ENCODE results near the gene GNLY. TPM values are rescaled to one million over a fixed set of nuclear protein-coding genes. Genes with fewer than 3 reads are reported as not detected.

Gene GNLY
- total RNA-seq, 1 experiment from 2014 or later: not detected

GRCh38 chr2:85746321-85747004 lies 52.3 kb downstream of the GNLY start:
- H3K36me3 ChIP-seq (ENCODE audit: control insufficient read depth, insufficient read depth, low read length): no peaks in the 10 kb centered on the region
- H3K4me3 Mint-ChIP-seq (ENCODE audit: unreplicated experiment): no peak overlapping the region
- intact Hi-C loops (cut with micrococcal nuclease; ENCODE audit: unreplicated experiment): no loop called here
- H3K4me3 ChIP-seq (ENCODE audit: low read depth, low read length): no peak overlapping the region
- peaks cover 8% of the 10 kb centered on the region for H3K27me3 ChIP-seq (replicated peaks; ENCODE audit: control insufficient read depth, insufficient read depth, low read length)
- H3K4me1 ChIP-seq: no peaks in the 10 kb centered on the region
- H3K27me3 Mint-ChIP-seq (ENCODE audit: insufficient read depth, unreplicated experiment): peaks cover 21% of the 10 kb centered on the region
- H3K4me1 Mint-ChIP-seq (ENCODE audit: low read depth, unreplicated experiment): no peaks in the 10 kb centered on the region
- CTCF ChIA-PET: interaction anchor here (1.1 to 1.8 kb wide), 2 partner anchors 60 to 68 kb away, joined by 5 to 6 read pairs; no protein-coding TSS in a partner anchor
- H3K9me3 ChIP-seq: no peaks in the 10 kb centered on the region
- no TSS peak for BruUV-seq (replicated peaks)
- TF ChIP-seq, protein P1, sequence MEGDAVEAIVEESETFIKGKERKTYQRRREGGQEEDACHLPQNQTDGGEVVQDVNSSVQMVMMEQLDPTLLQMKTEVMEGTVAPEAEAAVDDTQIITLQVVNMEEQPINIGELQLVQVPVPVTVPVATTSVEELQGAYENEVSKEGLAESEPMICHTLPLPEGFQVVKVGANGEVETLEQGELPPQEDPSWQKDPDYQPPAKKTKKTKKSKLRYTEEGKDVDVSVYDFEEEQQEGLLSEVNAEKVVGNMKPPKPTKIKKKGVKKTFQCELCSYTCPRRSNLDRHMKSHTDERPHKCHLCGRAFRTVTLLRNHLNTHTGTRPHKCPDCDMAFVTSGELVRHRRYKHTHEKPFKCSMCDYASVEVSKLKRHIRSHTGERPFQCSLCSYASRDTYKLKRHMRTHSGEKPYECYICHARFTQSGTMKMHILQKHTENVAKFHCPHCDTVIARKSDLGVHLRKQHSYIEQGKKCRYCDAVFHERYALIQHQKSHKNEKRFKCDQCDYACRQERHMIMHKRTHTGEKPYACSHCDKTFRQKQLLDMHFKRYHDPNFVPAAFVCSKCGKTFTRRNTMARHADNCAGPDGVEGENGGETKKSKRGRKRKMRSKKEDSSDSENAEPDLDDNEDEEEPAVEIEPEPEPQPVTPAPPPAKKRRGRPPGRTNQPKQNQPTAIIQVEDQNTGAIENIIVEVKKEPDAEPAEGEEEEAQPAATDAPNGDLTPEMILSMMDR (IDR thresholded peaks at IDR 0.05; ENCODE audit: insufficient read depth in 1 of 2, low read depth in 1 of 2, low read length in 1 of 2, severe bottlenecking in 1 of 2, unreplicated experiment in 1 of 2): no peak
- no peaks in the 10 kb centered on the region for H3K9me3 Mint-ChIP-seq (ENCODE audit: unreplicated experiment)
- no peaks in the 10 kb centered on the region for H3K36me3 Mint-ChIP-seq (ENCODE audit: insufficient read depth, unreplicated experiment)
- POLR2A ChIA-PET: interaction anchor here (0.6 kb wide), 1 partner anchor 198 kb away, joined by 3 read pairs; no protein-coding TSS in a partner anchor
- H3K27ac Mint-ChIP-seq (ENCODE audit: unreplicated experiment): no peak overlapping the region
- DNase-seq: no peak

- ChIA-PET POLR2A (no interaction called here), CTCF (interaction anchor here (1.1 kb wide), 1 partner anchor 59 kb away, joined by 5 read pairs; no protein-coding TSS in a partner anchor)
- H3K9me3 ChIP-seq: no peaks in the 10 kb centered on the region
- H3K4me1 Mint-ChIP-seq (ENCODE audit: low read depth, unreplicated experiment): no peaks in the 10 kb centered on the region
- H3K27me3 ChIP-seq (replicated peaks; ENCODE audit: control insufficient read depth, insufficient read depth, low read length): peaks cover 8% of the 10 kb centered on the region
- no peaks in the 10 kb centered on the region for H3K36me3 Mint-ChIP-seq (ENCODE audit: insufficient read depth, unreplicated experiment)
- H3K36me3 ChIP-seq (ENCODE audit: control insufficient read depth, insufficient read depth, low read length): no peaks in the 10 kb centered on the region
- no TSS peak for BruUV-seq (replicated peaks)
- H3K27me3 Mint-ChIP-seq (ENCODE audit: insufficient read depth, unreplicated experiment): peaks cover 23% of the 10 kb centered on the region
- no peaks in the 10 kb centered on the region for H3K9me3 Mint-ChIP-seq (ENCODE audit: unreplicated experiment)
- no peak overlapping the region for H3K27ac Mint-ChIP-seq (ENCODE audit: unreplicated experiment)
- no peak for DNase-seq
- TF ChIP-seq, protein P1 (IDR thresholded peaks at IDR 0.05; ENCODE audit: insufficient read depth in 1 of 2, low read depth in 1 of 2, low read length in 1 of 2, severe bottlenecking in 1 of 2, unreplicated experiment in 1 of 2): no peak
- no peaks in the 10 kb centered on the region for H3K4me1 ChIP-seq
- intact Hi-C loops (cut with micrococcal nuclease; ENCODE audit: unreplicated experiment): no loop called here
- H3K4me3 Mint-ChIP-seq (ENCODE audit: unreplicated experiment): no peak overlapping the region
- H3K4me3 ChIP-seq (ENCODE audit: low read depth, low read length): no peak overlapping the region
Observed at GRCh38 chr2:85747441-85747840, 53.3 kb downstream of the GNLY start.

- Histone ChIP-seq H3K9me3 (no peaks in the 10 kb centered on the region), H3K4me1 (no peaks in the 10 kb centered on the region), H3K27me3 (replicated peaks; ENCODE audit: control insufficient read depth, insufficient read depth, low read length) (peaks cover 8% of the 10 kb centered on the region), H3K4me3 (ENCODE audit: low read depth, low read length) (no peak overlapping the region), H3K36me3 (ENCODE audit: control insufficient read depth, insufficient read depth, low read length) (no peaks in the 10 kb centered on the region)
- DNase-seq: no peak
- no peaks in the 10 kb centered on the region for H3K9me3 Mint-ChIP-seq (ENCODE audit: unreplicated experiment)
- TF ChIP-seq, protein P1 (IDR thresholded peaks at IDR 0.05; ENCODE audit: insufficient read depth in 1 of 2, low read depth in 1 of 2, low read length in 1 of 2, severe bottlenecking in 1 of 2, unreplicated experiment in 1 of 2): no peak
- H3K4me1 Mint-ChIP-seq (ENCODE audit: low read depth, unreplicated experiment): no peaks in the 10 kb centered on the region
- no peak overlapping the region for H3K27ac Mint-ChIP-seq (ENCODE audit: unreplicated experiment)
- H3K27me3 Mint-ChIP-seq (ENCODE audit: insufficient read depth, unreplicated experiment): peaks cover 23% of the 10 kb centered on the region
- POLR2A ChIA-PET: interaction anchor here (0.6 kb wide), 1 partner anchor 31 kb away, joined by 3 read pairs; no protein-coding TSS in a partner anchor
- H3K4me3 Mint-ChIP-seq (ENCODE audit: unreplicated experiment): no peak overlapping the region
- CTCF ChIA-PET: interaction anchor here (1.1 to 3.4 kb wide), 3 partner anchors 58 to 68 kb away, joined by 5 to 23 read pairs (median 6); no protein-coding TSS in a partner anchor
- BruUV-seq (replicated peaks): no TSS peak
- intact Hi-C loops (cut with micrococcal nuclease; ENCODE audit: unreplicated experiment): no loop called here
- H3K36me3 Mint-ChIP-seq (ENCODE audit: insufficient read depth, unreplicated experiment): no peaks in the 10 kb centered on the region
Observed at GRCh38 chr2:85748039-85748734, 54.0 kb downstream of the GNLY start.

Other genes with a start within 250 kb of the GNLY start
- gene MAT2A, start 155.2 kb upstream of the GNLY start, total RNA-seq (2022): 217 and 250 TPM in 2 replicates
- 85.1 and 96.8 TPM in 2 replicates for gene GGCX, start 132.9 kb upstream of the GNLY start, total RNA-seq (2022)
- 82.9 and 85.5 TPM in 2 replicates for gene VAMP8, start 116.8 kb upstream of the GNLY start, total RNA-seq (2022)
- gene VAMP5, start 109.9 kb upstream of the GNLY start, total RNA-seq (2022): 11.0 and 15.1 TPM in 2 replicates
- 113 and 123 TPM in 2 replicates for gene RNF181, start 98.6 kb upstream of the GNLY start, total RNA-seq (2022)
- gene TMEM150A, start 91.7 kb upstream of the GNLY start, total RNA-seq (2022): 24.0 and 25.3 TPM in 2 replicates
- gene C2orf68, start 82.3 kb upstream of the GNLY start, total RNA-seq (2022): 49.0 and 54.5 TPM in 2 replicates
- gene USP39, start 78.2 kb upstream of the GNLY start, total RNA-seq (2022): 82.1 and 83.5 TPM in 2 replicates
- gene SFTPB, start 26.2 kb upstream of the GNLY start, total RNA-seq (2022): not detected in 2 replicates
- gene ATOH8, start 59.6 kb downstream of the GNLY start, total RNA-seq (2022): not detected in 2 replicates
- gene ST3GAL5, start 194.6 kb downstream of the GNLY start, total RNA-seq (2022): 3.4 and 4.1 TPM in 2 replicates